ENCODE measurements around the gene F5.
"Not testable (repeated sequence)": the region's sequence is repeated elsewhere in the genome, so short reads cannot be mapped to it uniquely, and the experiment has no call there.

The F5 gene

DNA sequence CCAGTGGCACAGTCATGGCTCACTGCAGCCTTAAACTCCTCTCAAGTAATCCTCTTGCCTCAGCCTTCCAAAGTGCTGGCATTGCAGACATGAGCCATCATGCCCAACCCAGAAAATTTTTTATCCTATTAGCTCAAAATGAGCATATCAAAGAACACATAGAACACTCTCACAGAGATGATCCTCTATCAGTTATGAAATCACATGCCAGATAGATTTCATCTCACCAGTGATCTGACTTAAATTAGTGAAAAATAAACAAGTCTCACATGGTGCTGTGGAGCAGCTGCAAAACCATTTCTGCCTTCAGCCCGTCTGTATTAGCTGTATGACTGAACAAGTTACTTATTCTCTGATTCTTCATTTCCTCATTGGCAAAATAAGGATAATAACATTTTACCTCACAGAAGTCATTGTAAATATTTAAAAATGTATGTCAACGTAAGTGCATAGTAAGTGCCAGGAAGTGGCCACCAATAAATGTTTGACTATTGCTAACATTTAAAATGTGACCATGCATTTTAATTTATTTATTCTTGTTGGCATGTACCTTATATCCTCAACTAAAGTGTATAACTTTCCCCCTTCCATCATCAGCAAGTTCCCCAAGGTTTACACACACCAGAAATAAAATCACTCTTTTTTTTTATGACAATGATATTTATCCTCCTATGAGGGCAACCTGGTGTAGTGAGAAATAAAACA, 71.6 kb downstream of the F5 start:
- no peak overlapping the region for H3K9ac ChIP-seq (ENCODE audit: insufficient read length)
- no peak overlapping the region for H3K4me3 ChIP-seq
- H3K9me3 ChIP-seq (ENCODE audit: low read depth, low read length): no peaks in the 10 kb centered on the region
- no peak overlapping the region for H3K27ac ChIP-seq
- no peaks in the 10 kb centered on the region for H3K36me3 ChIP-seq (ENCODE audit: insufficient read depth, low read length)
- DNase-seq (ENCODE audit: low read depth, low spot score): no peak
- no peak for TF ChIP-seq FOXP2 (optimal IDR thresholded peaks at IDR 0.05; ENCODE audit: control extremely low read depth, extremely low read length, insufficient read depth)
- TF ChIP-seq EZH2 (IDR thresholded peaks at IDR 0.05): no peak
- TF ChIP-seq POLR2AphosphoS5 (IDR thresholded peaks at IDR 0.05; ENCODE audit: borderline replicate concordance, low read depth, low read length): no peak

DNA sequence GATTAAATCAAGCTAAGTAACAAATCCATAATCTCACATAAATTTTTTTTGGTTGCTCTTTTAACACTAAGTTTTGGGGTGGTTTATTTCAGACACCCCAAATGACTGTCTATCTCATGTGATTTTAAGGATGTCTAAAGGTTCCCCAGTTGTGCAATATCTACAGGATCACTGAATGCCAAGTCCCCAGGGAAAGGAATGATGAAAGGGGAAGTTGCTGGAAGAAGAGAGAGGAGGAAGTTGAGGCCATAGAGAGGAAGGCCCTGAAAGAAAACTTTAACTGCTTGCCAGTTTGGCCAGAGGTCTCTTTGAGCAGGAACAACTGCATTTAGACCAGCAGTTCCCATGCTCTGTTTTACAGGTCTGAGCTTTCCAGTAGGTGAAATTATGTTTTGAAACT, 73.1 kb downstream of the F5 start:
- Histone ChIP-seq H3K27ac (no peak overlapping the region), H3K4me3 (no peak overlapping the region), H3K36me3 (ENCODE audit: insufficient read depth, low read length) (no peaks in the 10 kb centered on the region), H3K9ac (ENCODE audit: insufficient read length) (no peak overlapping the region), H3K9me3 (ENCODE audit: low read depth, low read length) (no peaks in the 10 kb centered on the region)
- no peak for TF ChIP-seq POLR2AphosphoS5 (IDR thresholded peaks at IDR 0.05; ENCODE audit: borderline replicate concordance, low read depth, low read length)
- TF ChIP-seq FOXP2 (optimal IDR thresholded peaks at IDR 0.05; ENCODE audit: control extremely low read depth, extremely low read length, insufficient read depth): no peak
- TF ChIP-seq EZH2 (IDR thresholded peaks at IDR 0.05): no peak
- DNase-seq (ENCODE audit: low read depth, low spot score): no peak

DNA sequence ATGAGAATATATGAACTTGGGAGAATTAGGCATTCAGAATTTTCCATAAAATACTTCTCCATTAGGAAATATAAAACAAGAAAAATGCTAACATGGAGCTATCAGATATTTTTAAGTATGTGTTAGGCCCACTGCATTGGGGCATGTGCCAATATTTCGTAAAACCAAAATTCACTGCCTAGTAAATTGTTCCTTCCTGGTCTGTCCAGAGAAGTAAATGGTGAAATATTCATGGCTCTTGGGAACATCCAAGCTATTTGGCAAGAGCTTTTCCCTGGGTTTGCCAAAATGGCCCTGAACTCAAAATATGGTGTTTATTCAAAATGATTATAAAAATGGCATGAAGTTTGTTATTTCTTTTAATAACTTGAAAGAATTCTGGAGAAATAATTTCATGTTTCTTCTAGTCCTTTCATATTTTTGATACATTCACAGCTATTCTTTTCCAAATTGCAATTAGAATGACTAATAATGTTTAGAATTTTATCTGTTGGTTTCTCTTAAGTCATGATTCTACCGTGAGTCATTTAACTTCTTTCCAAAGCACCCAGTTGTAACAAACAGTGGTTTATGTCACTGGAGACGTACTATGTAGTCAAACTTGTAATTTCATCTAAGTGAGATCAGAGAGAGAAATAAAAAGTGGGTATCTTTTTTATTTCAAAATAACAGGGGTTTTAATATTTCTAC, 74.8 kb downstream of the F5 start:
- Histone ChIP-seq H3K9me3 (ENCODE audit: low read depth, low read length) (no peaks in the 10 kb centered on the region), H3K4me3 (no peak overlapping the region), H3K36me3 (ENCODE audit: insufficient read depth, low read length) (no peaks in the 10 kb centered on the region), H3K27ac (no peak overlapping the region), H3K9ac (ENCODE audit: insufficient read length) (no peak overlapping the region)
- TF ChIP-seq EZH2 (IDR thresholded peaks at IDR 0.05) (no peak), FOXP2 (optimal IDR thresholded peaks at IDR 0.05; ENCODE audit: control extremely low read depth, extremely low read length, insufficient read depth) (no peak), POLR2AphosphoS5 (IDR thresholded peaks at IDR 0.05; ENCODE audit: borderline replicate concordance, low read depth, low read length) (no peak)
- DNase-seq (ENCODE audit: low read depth, low spot score): no peak

DNA sequence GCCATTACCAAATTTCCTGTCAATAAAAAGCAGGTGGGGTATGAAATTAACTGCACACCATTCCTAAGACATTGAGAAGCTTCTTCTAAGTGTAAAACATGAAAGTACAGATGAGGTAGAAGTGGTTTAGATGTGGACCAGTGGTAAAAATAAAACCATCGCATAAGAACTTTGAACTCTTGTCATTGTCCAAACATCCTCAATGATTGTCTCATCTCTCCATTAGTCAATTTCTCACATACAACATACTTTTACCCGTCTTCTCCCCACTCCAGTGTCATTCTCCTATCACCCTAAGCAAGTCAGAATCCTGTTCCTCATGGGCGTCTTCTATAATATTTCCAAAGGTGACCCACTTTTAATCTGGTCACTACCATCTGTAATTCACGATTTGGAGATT, 76.2 kb downstream of the F5 start:
- Histone ChIP-seq H3K27ac (no peak overlapping the region), H3K4me3 (no peak overlapping the region), H3K36me3 (ENCODE audit: insufficient read depth, low read length) (no peaks in the 10 kb centered on the region), H3K9me3 (ENCODE audit: low read depth, low read length) (no peaks in the 10 kb centered on the region), H3K9ac (ENCODE audit: insufficient read length) (no peak overlapping the region)
- TF ChIP-seq EZH2 (IDR thresholded peaks at IDR 0.05): no peak
- TF ChIP-seq FOXP2 (optimal IDR thresholded peaks at IDR 0.05; ENCODE audit: control extremely low read depth, extremely low read length, insufficient read depth): no peak
- no peak for DNase-seq (ENCODE audit: low read depth, low spot score)

DNA sequence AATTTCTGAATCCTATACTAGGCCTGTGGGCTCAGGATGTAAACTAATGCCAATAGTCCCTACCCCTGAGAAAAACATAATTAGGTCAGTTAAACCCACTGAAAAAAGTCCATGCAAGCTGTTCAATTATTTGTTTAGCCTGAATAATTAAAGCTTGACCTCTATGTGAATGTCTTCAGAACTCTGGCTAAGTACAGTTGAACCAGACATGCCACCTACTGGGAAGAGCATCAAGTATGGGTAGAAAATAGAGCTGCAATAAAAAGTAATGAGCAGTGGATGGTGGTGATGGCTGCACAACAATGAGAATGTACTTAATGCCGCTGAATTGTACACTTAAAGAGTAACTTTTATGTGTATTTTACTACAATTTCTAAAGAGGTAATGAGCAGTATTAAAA, 76.9 kb downstream of the F5 start:
- DNase-seq (ENCODE audit: low read depth, low spot score): no peak
- Histone ChIP-seq H3K36me3 (ENCODE audit: insufficient read depth, low read length) (no peaks in the 10 kb centered on the region), H3K27ac (peak overlapping the region; percentile 84; the same call in 1 of the 2 replicates), H3K4me3 (no peak overlapping the region; the same call in 1 of the 2 replicates), H3K9ac (ENCODE audit: insufficient read length) (no peak overlapping the region), H3K9me3 (ENCODE audit: low read depth, low read length) (no peaks in the 10 kb centered on the region)
- TF ChIP-seq FOXP2 (optimal IDR thresholded peaks at IDR 0.05; ENCODE audit: control extremely low read depth, extremely low read length, insufficient read depth) (no peak), POLR2AphosphoS5 (IDR thresholded peaks at IDR 0.05; ENCODE audit: borderline replicate concordance, low read depth, low read length) (no peak), EZH2 (IDR thresholded peaks at IDR 0.05) (no peak)

DNA sequence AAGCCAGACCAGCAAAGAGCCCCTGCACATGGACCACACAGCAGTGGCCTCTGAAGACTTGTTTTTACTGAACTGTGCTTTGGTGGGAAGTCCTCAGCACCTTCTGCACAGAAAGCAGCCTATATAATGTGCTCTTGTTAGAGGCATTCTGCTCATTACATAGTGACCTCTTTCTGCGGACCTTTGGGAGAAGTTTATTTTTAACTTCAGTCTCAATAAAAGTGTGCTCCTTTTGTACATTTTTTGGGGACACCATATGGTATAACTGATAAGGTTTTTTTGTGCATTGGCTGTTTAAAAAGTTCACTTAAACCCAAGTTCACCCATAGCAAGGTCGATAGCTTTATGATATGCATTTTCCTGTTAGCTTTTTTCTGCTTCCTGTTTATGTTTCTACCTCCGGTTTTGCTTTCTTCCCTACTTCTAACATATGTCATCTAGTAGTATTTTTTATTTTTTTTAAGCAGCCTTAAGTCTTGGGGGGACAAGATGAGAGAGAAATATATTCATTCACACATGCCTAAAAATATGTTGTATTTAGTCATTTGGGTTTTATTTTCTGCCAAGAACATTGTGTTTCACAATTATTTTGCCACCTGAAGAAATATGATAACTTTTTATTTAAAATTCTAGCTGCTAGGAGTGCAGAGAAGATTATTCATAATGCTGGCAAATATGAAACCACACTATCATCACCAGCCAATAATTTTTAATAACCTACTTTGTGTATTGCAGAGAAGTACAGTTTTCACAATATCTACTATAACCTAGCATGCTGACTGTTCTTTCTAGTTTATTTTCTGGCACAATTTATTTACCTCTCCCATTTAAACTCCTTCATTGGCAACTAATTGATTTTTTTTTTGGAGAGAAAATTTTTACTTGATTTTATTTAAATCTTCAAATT, 77.6 kb downstream of the F5 start:
- TF ChIP-seq FOXP2 (optimal IDR thresholded peaks at IDR 0.05; ENCODE audit: control extremely low read depth, extremely low read length, insufficient read depth): no peak
- Histone ChIP-seq H3K9ac (ENCODE audit: insufficient read length) (peak overlapping the region; percentile 50), H3K4me3 (peak overlapping the region; percentile 65), H3K9me3 (ENCODE audit: low read depth, low read length) (no peaks in the 10 kb centered on the region), H3K27ac (peak overlapping the region; percentile 84), H3K36me3 (ENCODE audit: insufficient read depth, low read length) (no peaks in the 10 kb centered on the region)
- DNase-seq (ENCODE audit: low read depth, low spot score): no peak

DNA sequence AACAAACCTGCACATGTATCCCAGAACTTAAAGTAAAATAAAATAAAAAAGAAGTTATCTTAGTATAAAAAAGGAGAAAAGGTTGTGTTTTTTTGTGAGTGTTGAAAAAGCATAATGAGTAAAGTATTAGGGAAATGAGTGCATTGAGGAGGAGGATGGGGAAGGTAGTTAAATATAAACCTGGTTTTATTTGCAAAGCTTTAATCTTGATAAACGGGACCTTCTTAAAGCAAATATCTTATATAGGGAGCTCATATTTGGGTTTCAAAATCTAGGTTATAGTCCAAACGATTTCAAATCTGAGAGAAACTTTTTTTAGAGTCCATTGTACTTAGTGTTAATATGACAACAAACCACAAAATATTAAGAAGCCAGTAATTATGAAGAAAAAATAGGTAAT, 78.9 kb downstream of the F5 start:
- H3K4me3 ChIP-seq: no peak overlapping the region
- no peak overlapping the region for H3K27ac ChIP-seq
- H3K36me3 ChIP-seq (ENCODE audit: insufficient read depth, low read length): no peaks in the 10 kb centered on the region
- H3K9me3 ChIP-seq (ENCODE audit: low read depth, low read length): no peaks in the 10 kb centered on the region
- no peak for TF ChIP-seq FOXP2 (optimal IDR thresholded peaks at IDR 0.05; ENCODE audit: control extremely low read depth, extremely low read length, insufficient read depth)
- no peak for TF ChIP-seq EZH2 (IDR thresholded peaks at IDR 0.05)
- TF ChIP-seq POLR2AphosphoS5 (IDR thresholded peaks at IDR 0.05; ENCODE audit: borderline replicate concordance, low read depth, low read length): no peak
- no peak for DNase-seq (ENCODE audit: low read depth, low spot score)
- H3K9ac ChIP-seq (ENCODE audit: insufficient read length): no peak overlapping the region

DNA sequence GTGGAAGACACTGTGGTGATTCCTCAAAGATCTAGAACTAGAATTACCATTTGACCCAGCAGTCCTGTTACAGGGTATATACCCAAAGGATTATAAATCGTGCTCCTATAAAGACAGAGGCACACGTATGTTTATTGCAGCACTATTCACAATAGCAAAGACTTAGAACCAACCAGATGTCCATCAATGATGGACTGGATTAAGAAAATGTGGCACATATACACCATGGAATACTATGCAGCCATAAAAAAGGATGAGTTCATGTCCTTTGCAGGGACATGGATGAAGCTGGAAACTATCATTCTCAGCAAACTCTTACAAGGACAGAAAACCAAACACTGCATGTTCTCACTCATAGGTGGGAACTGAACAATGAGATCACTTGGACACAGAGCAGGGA, 82.7 kb downstream of the F5 start:
- H3K36me3 ChIP-seq (ENCODE audit: insufficient read depth, low read length); H3K9me3 ChIP-seq (ENCODE audit: low read depth, low read length); H3K9ac ChIP-seq (ENCODE audit: insufficient read length); DNase-seq (ENCODE audit: low read depth, low spot score); H3K4me3 ChIP-seq; H3K27ac ChIP-seq: not testable (repeated sequence)
